ENCODE data around the gene CHST1.

GRCh38 chr11:45655012-45655283, 10.5 kb downstream of the CHST1 start:
- TF ChIP-seq CTCF (IDR thresholded peaks at IDR 0.05; ENCODE audit: low read length) (no peak), EZH2 (IDR thresholded peaks at IDR 0.05; ENCODE audit: borderline replicate concordance, low read length) (no peak)

All from OCI-LY1 (cell line).